ENCODE results near the gene C1R. TPM values are rescaled to one million over a fixed set of nuclear protein-coding genes. Genes with fewer than 3 reads are reported as not detected.

The C1R gene
- total RNA-seq = 94.5 TPM

GRCh38 chr12:7092229-7092985, at the start of gene C1R:
Gene C1R, minus strand, starts transcription at chr12:7092445. Its CDS starts 57 bp downstream, at chr12:7092388.

GRCh38 chr12:7129872-7130691, 37.8 kb upstream of the C1R start, which contains the start of gene CLSTN3:
Gene CLSTN3, plus strand, starts transcription at chr12:7130371. Its CDS starts 278 bp downstream, at chr12:7130649.

GRCh38 chr12:7128681-7129286, 36.5 kb upstream of the C1R start, which contains the start of gene RBP5:
Gene RBP5, minus strand, starts transcription at chr12:7128889. Its CDS starts 114 bp downstream, at chr12:7128775.

GRCh38 chr12:7108796-7109571, 16.7 kb upstream of the C1R start, which contains the start of gene C1RL:
Gene C1RL, minus strand, starts transcription at chr12:7109214. Its CDS starts 34 bp downstream, at chr12:7109180.

GRCh38 chr12:7060353-7060954, 31.8 kb downstream of the C1R start, which contains the start of gene C1S:
Gene C1S, plus strand, starts transcription at chr12:7060718. Its CDS starts 1,195 bp downstream, at chr12:7061913.

Other genes with a start within 250 kb of the C1R start
- gene CDCA3, start 241.2 kb downstream of the C1R start, total RNA-seq = 6.3 TPM
- gene USP5, start 240.3 kb downstream of the C1R start, total RNA-seq = 52.8 TPM
- 547 TPM for gene TPI1, start 224.9 kb downstream of the C1R start, total RNA-seq
- gene SPSB2, start 219.1 kb downstream of the C1R start, total RNA-seq = 5.1 TPM
- 14.5 TPM for gene LRRC23, start 187.6 kb downstream of the C1R start, total RNA-seq
- 172 TPM for gene ENO2, start 177.9 kb downstream of the C1R start, total RNA-seq
- gene ATN1, start 164.5 kb downstream of the C1R start, total RNA-seq = 50.9 TPM
- not detected for gene RNU7-1, start 148.6 kb downstream of the C1R start, total RNA-seq
- 139 TPM for gene C12orf57, start 148.4 kb downstream of the C1R start, total RNA-seq
- 5.1 TPM for gene PTPN6, start 141.1 kb downstream of the C1R start, total RNA-seq
- gene PHB2, start 121.8 kb downstream of the C1R start, total RNA-seq = 135 TPM
- gene EMG1, start 121.5 kb downstream of the C1R start, total RNA-seq = 34.5 TPM
- gene LPCAT3, start 74.0 kb downstream of the C1R start, total RNA-seq = 14.7 TPM
- 91.4 TPM for gene C1S, start 31.7 kb downstream of the C1R start, total RNA-seq
- gene C1RL, start 16.8 kb upstream of the C1R start, total RNA-seq = 16.5 TPM
- gene RBP5, start 36.4 kb upstream of the C1R start, total RNA-seq = 1.4 TPM
- gene CLSTN3, start 37.9 kb upstream of the C1R start, total RNA-seq = 170 TPM
- 52.9 TPM for gene PEX5, start 97.2 kb upstream of the C1R start, total RNA-seq
- gene ACSM4, start 211.6 kb upstream of the C1R start, total RNA-seq = not detected